Erythroblast (primary cell): ENCODE data around the gene MAPK4.

Experiments used
- DNase-seq, 2 experiments: peaks; one replicate each; lab custom pipeline; 2025; lab: John Stamatoyannopoulos, UW
- GATA1 ChIP-seq: IDR thresholded peaks from 2 replicates; pipeline ENCODE4 v1.6.1; 2011; ENCODE audit warnings: low read depth, mild to moderate bottlenecking, control low read depth, low read length, moderate library complexity
- POLR2A ChIP-seq: IDR thresholded peaks from 2 replicates; pipeline ENCODE4 v1.6.1; 2011; ENCODE audit warnings: mild to moderate bottlenecking, low read length

MAPK4 gene

DNA sequence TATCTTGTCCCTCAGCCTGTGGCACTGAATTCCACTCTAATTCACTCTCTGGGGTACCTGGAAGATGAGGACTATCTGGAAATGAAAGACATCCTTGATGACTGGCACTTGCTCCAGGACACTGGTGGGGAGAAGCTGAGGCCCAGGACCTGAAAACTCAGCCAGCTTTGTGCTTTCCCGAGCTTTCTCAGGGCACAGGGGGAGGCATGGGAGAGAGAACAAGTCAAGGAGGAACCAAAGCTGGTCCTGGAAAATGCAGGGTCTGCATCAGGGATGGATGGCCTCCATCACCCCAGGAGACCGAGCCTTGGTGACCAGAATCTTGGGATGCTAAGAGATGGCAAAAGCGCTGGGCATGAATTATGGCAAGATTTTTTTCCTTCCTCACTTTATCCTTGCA lies 65.1 kb downstream of the MAPK4 start:
- TF ChIP-seq POLR2A (no peak), GATA1 (no peak)

DNA sequence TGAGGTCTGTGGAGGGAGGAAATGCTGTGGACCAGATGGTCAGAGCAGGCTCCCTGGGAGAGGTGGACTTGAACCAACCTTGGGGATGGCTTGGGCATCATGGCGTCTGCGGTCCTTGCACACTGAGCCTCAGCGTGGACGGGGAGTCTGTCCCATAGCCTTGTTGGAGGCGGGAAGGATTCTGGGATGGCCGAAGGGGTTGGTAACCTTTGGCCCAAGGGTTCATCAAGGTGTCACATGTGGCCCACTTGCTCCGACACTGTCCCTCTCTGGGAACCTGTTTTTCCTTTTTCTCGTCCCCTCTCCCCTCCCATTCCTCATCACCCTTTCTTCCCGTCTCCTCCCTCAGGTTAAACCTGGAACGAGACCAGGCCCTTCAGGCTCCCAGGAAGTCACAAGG lies 66.4 kb downstream of the MAPK4 start:
- TF ChIP-seq POLR2A (no peak), GATA1 (no peak)
- DNase-seq, result no peak

More for the DNA sequence above, 65.1 kb downstream of the MAPK4 start:
- no peak for DNase-seq

DNA sequence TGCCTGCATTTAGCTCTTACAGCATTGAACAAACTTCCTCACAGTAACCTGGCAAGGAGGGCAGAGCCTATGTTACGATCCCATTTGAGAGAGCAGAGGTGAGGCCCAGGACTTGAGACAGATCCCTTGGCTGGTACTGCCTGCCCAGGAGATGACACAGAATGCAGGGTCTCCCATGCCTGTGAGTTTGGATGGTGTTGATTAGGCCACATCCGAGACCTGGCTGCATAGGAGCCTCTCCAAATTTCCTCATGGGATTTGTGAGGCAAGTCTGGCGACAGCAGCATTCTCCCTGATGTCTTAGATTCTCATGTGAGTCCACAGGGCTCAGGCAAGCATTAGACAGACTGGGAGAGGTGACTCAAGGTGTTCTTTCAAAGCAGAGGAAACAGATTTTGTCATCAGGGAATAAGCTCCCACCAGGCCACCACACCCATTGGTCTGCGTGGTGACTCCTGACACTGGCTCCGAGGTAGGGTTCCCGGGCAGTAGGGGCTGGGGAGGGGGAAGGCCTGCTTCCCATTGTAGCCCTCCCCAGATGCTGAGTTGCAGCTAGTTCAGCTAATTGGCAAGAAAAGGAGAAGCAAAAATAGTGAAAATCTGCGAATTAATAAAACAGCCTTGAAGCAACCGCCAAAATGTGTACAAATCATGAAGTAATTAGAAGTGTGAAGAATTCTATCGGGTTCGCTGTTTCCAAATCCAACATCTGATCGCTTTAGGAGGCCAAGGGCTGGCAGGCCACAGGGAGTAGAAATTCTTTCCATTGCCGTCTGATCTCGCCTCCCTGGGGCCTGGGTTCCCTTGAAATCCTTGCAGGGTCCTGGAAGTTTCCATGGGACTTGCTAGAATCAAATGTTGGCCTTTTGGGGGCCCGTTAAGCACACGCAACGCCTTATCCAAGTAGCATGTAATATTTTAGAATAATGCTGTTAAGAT lies 68.0 kb downstream of the MAPK4 start:
- TF ChIP-seq POLR2A (no peak), GATA1 (no peak)
- DNase-seq, result no peak

DNA sequence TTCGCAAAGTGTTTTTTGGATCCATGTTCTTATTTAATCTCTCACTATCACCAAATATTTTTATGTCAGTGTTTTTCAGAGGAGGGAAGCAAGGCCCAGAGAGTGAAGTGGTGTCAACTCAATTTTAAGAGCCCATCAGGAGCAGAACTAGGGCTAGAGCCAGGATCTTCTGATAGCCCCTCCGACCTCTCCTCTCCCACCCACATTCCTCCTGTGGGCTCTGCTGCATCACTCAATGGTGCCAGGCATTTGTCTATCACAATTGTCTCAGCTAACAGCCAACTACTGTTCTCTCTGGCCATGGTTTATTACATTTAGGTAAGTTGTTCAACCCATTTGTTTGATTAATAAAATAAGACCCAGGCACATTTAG lies 68.6 kb downstream of the MAPK4 start:
- no peak for DNase-seq
- no peak for TF ChIP-seq GATA1
- TF ChIP-seq POLR2A, result no peak

DNA sequence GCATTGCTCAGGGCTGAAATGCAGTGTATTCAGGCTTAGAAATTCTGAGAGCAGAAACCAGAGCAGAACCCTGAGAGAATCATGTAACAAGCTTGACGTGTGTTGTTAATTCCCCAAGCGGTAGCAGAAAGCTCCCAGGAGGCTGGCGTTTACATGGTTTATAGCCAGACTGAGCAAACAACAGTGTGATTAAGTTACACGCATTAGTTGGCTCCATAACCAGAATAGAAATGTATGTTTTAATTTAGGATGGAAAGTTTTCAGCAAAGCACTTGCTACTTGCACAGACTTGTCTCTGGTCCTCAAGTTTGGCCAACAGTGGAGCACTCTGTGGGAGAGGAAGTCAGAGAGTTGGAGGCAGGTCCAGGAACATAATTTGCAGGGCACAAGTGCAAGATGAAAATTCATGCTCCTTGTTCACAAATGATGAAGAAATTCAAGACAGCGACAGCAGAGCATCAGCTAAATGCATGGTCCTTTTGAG lies 69.3 kb downstream of the MAPK4 start:
- no peak for TF ChIP-seq POLR2A
- no peak for TF ChIP-seq GATA1
- DNase-seq, result no peak

- TF ChIP-seq GATA1, result no peak
- TF ChIP-seq POLR2A, result no peak
Observed at GRCh38 chr18:50630895-50631294, 71.0 kb downstream of the MAPK4 start.

DNA sequence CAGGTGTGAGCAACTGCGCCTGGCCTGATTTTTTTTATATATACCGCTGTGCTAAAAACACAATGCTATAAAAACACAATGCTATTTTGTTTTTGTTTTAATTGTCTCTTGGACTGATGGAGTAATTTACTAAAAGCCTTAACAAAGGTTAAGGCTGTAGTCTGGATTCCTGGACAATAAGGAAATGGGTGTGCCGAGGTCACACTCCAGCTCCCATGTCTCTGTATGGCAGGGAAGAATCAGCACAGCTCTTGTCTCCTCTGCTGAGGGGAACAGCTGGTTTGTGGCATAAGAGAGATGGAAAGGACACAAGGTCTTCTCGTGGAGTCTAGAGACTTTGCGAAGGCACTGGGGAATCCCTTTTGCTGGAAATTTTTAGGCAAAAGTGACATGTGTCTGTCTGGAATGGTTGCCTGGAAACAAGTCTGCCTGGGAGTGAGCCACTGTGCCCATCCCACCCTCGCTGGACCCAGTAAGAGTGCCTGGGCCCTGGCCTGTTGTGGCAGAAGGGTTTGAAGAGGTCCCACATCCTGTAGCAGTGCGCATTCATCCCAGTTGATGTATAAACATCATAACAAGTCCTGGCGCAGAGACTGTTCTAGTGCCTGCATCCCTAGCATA lies 73.1 kb downstream of the MAPK4 start:
- TF ChIP-seq POLR2A (no peak), GATA1 (no peak)
- no peak for DNase-seq

More at GRCh38 chr18:50630895-50631294, 71.0 kb downstream of the MAPK4 start:
- DNase-seq, result no peak

- no peak for TF ChIP-seq POLR2A
- no peak for TF ChIP-seq GATA1
Observed at GRCh38 chr18:50633992-50634391, 74.1 kb downstream of the MAPK4 start.

GRCh38 chr18:50636366-50637057 lies 76.6 kb downstream of the MAPK4 start:
- DNase-seq, result no peak
- TF ChIP-seq POLR2A (no peak), GATA1 (no peak)

More at GRCh38 chr18:50633992-50634391, 74.1 kb downstream of the MAPK4 start:
- no peak for DNase-seq

- TF ChIP-seq POLR2A (no peak), GATA1 (no peak)
- DNase-seq, result no peak
Observed at GRCh38 chr18:50638016-50638883, 78.4 kb downstream of the MAPK4 start.

GRCh38 chr18:50638884-50639420 lies 79.1 kb downstream of the MAPK4 start:
- no peak for DNase-seq
- TF ChIP-seq POLR2A (no peak), GATA1 (no peak)

DNA sequence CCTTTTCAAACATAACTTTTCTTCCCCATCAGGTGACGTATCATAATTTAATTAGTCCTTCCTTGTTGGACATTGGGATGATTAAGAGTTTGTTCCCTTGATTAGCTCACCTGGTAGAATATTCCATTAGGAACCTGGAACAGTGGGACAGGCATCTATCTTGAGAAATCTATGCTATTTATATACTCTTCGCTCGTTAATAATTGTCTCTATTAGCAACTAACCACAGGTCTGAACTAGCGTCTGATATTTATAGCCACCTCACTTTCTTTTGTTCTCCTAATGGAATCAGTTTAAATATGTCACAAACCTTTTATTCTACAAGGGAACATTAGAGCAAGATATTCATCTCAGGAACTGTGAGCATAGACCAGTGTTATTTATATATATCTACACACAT lies 79.8 kb downstream of the MAPK4 start:
- TF ChIP-seq GATA1, result no peak
- TF ChIP-seq POLR2A, result no peak
- no peak for DNase-seq

GRCh38 chr18:50642439-50642838 lies 82.6 kb downstream of the MAPK4 start:
- TF ChIP-seq GATA1 (no peak), POLR2A (no peak)
- DNase-seq, result no peak
